ENCODE data around the gene PDZRN4.
"Not testable (repeated sequence)": the region's sequence is repeated elsewhere in the genome, so short reads cannot be mapped to it uniquely, and the experiment has no call there.

DNA sequence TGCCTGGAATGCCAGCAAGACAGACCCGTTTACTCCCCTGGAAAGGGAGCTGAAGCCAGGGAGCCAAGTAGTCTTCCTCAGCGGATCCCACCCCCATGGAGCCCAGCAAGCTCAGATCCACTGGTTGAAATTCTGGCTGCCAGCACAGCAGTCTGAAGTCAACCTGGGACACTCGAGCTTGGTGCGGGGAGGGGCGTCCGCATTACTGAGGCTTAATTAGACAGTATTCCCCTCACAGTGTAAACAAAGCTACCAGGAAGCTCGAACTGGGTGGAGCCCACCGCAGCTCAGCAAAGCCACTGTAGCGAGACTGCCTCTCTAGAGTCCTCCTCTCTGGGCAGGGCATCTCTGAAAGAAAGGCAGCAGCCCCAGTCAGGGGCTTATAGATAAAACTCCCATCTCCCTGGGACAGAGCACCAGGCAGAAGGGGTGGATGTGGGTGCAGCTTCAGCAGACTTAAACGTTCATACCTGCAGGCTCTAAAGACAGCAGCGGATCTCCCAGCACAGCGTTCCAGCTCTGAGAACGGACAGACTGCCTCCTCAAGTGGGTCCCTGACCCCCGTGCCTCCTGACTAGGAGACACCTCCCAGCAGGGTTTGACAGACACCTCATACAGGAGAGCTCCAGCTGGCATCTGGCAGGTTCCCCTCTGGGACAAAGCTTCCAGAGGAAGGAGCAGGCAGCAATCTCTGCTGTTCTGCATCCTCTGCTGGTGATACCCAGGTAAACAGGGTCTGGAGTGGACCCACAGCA lies 92.4 kb downstream of the PDZRN4 start:
- TF ChIP-seq, protein P1, sequence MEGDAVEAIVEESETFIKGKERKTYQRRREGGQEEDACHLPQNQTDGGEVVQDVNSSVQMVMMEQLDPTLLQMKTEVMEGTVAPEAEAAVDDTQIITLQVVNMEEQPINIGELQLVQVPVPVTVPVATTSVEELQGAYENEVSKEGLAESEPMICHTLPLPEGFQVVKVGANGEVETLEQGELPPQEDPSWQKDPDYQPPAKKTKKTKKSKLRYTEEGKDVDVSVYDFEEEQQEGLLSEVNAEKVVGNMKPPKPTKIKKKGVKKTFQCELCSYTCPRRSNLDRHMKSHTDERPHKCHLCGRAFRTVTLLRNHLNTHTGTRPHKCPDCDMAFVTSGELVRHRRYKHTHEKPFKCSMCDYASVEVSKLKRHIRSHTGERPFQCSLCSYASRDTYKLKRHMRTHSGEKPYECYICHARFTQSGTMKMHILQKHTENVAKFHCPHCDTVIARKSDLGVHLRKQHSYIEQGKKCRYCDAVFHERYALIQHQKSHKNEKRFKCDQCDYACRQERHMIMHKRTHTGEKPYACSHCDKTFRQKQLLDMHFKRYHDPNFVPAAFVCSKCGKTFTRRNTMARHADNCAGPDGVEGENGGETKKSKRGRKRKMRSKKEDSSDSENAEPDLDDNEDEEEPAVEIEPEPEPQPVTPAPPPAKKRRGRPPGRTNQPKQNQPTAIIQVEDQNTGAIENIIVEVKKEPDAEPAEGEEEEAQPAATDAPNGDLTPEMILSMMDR (IDR thresholded peaks at IDR 0.05), result not testable (repeated sequence)
- TF ChIP-seq POLR2A, POLR2AphosphoS5 (IDR thresholded peaks at IDR 0.05): not testable (repeated sequence)
